Activated CD4-positive, alpha-beta T cell treated with anti-CD3 and anti-CD28 coated beads, Interleukin-2, amount 50 U/mL, for 24 hours (primary cell): ENCODE data around the gene PRAMEF14.
A peak's percentile ranks its signal among the peaks of the same experiment; 100 is the strongest.
"Not testable (repeated sequence)": the region's sequence is repeated elsewhere in the genome, so short reads cannot be mapped to it uniquely, and the experiment has no call there.

ENCODE experiments used
- DNase-seq, 2 donors: peaks; one replicate each; pipeline ENCODE4 v3.0.0-alpha.2; 2020; ENCODE audit warnings: low read depth in 1 of 2, low spot score in 1 of 2

Gene PRAMEF14, protein sequence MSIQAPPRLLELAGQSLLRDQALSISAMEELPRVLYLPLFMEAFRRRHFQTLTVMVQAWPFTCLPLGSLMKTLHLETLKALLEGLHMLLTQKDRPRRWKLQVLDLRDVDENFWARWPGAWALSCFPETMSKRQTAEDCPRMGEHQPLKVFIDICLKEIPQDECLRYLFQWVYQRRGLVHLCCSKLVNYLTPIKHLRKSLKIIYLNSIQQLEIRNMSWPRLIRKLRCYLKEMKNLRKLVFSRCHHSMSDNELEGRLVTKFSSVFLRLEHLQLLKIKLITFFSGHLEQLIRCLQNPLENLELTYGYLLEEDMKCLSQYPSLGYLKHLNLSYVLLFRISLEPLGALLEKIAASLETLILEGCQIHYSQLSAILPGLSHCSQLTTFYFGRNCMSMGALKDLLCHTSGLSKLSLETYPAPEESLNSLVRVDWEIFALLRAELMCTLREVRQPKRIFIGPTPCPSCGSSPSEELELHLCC

DNA sequence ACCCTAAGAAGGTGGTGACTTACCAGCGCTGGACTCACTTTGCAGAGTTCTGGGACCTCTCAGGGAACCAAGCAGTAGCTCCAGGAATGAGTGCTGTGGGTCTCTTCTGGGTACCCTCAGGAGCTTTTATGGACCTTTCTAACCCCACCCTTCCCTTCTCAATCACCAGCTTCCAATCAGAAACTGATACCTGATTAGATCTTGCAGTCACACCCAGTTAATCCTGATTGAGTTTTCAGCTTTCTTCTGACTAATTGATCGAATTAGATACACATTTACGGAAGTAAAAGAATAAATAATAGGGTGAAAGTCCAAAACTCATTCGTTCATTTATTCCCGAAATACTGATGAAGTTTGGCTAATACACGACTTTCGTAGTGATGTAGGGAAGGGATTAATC lies at the start of gene PRAMEF14:
Gene PRAMEF14, minus strand, starts transcription at position 101 of the 400 bp plus-strand sequence. CDS start 1,820 bp downstream, outside the sequence.
- not testable (repeated sequence) for DNase-seq

DNA sequence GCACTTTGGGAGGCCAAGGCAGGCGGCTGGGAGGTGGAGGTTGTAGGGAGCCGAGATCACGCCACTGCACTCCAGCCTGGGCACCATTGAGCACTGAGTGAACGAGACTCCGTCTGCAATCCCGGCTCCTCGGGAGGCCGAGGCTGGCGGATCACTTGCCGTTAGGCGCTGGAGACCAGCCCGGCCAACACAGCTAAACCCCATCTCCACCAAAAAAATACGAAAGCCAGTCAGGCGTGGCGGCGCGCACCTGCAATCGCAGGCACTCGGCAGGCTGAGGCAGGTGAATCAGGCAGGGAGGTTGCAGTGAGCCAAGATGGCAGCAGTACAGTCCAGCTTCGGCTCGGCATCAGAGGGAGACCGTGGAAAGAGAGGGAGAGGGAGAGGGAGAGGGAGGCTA lies 48.4 kb upstream of the PRAMEF14 start:
- not testable (repeated sequence) for DNase-seq

DNA sequence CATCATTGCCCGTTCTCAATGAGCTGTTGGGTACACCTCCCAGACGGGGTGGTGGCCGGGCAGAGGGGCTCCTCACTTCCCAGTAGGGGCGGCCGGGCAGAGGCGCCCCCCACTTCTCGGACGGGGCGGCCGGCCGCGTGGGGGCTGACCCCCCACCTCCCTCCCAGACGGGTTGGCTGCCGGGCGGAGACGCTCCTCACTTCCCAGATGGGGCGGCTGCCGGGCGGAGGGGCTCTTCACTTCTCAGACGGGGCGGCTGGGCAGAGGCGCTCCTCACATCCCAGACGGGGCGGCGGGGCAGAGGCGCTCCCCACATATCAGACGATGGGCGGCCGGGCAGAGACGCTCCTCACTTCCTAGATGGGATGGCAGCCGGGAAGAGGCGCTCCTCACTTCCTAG lies 47.8 kb upstream of the PRAMEF14 start:
- not testable (repeated sequence) for DNase-seq

DNA sequence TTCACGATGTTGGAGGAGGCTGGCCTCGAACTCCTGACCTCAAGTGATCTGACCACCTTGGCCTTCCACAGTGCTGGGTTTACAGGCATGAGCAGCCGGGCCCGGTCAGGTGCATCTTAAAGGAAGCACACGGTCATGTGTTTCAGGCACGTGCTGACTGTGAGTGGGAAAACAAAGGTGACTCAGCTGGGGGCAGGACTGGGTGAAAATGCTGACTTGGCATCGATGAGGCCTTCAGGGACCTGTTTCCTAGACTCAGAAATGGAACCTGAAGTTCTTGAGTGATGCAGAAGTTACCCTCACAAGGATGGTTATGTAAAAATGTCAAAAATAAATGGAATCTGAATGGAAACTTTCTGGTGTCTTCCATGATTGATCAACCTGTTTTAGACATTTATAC lies 46.1 kb upstream of the PRAMEF14 start:
- DNase-seq: not testable (repeated sequence)

DNA sequence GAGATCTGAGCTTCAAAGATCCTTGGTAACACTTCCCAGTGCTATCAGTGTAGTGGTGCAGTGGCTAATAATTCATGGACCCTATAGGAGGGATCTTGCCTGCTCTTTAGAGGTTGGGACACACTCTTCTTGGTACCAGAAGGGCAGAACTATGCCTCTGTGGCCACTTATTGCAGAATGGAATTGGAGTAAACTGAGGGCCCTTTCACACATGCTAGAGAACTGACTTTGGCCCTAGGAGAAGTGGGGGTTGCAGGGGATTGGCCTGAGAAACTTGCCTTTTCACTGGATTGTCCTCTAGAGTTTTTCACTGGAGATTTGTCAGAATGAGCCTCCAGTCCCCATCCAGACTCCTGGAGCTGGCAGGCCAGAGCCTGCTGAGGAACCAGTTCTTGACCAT lies 42.4 kb upstream of the PRAMEF14 start, which contains the start of gene PRAMEF17:
Gene PRAMEF17, plus strand, starts transcription at position 301 of the 400 bp plus-strand sequence. Its CDS starts 26 bp downstream, at position 327.
- not testable (repeated sequence) for DNase-seq

DNA sequence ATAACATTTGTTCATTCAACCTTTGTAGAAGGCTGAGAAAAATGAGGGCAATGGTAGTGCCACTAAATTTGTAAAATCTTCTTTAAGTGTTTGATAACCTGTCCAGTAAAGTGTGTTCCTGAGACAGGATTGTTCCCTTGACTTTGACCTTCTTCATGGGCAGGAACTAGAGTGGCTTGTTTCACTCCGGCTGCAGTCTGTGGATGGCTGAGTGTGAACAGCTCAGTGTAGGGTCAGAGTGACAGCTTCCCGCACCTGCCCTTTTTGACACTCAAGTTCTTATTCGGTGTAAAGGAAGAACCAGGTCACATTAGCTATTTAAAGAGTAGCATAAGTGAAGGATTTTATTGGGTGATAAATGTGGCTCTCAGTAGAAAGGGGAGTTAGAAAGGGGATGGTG lies 33.4 kb upstream of the PRAMEF14 start:
- not testable (repeated sequence) for DNase-seq

DNA sequence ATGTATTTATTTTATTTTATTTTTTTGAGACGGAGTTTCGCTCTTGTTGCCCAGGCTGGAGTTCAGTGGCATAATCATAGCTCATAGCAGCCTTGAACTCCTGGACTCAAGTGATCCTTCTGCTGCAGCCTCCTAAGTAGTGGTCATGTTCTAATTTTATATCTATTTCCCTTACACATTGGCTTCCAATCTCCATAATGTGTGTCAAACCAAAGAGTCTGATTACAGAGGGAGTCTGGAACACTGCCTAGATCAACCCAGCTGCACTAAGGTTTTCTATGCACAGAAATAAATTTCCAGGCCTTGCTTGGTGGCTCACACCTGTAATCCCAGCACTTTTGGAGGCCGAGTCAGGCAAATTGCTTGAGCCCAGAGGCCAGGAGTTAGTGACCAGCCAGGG lies 32.0 kb upstream of the PRAMEF14 start:
- DNase-seq: not testable (repeated sequence)

DNA sequence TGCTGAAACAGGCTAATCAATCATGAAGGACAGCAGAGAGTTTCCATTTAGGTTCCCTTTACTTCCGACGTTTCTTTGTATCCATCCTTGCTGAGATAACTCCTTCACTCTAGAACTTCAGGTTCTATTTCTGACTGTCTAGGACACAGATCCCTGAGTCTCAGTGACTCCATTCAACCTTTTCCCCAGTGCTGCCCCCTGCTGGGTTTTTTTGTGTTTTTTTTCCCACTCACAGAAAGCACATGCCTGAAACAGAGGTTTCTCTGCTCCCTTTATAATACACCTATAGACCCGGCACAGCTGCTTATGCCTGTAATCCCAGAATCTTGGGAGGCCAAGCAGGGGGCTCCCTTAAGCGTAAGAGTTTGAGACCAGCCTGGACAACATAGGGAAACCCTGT lies 21.6 kb upstream of the PRAMEF14 start:
- DNase-seq: peak in 1 of 2 donors; percentile 3

DNA sequence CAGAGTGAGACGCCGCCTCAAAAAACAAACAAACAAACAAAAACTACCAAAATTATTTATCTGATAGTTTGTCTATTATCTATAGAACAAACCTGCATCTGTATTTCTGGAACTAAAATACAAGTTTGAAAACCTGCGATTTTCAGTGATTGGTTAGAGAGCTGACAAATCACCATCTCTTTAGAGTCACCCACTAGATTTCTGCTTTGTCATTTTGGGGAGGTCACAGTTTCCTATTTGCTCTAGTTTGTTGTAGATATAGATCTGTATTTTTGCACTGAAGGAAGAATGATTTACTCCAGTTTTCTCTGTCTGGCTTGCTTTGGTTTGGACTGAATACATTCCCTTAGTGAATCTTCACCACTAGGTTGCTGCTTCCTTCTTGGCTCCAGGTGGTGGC lies 19.6 kb upstream of the PRAMEF14 start:
- DNase-seq: not testable (repeated sequence)

DNA sequence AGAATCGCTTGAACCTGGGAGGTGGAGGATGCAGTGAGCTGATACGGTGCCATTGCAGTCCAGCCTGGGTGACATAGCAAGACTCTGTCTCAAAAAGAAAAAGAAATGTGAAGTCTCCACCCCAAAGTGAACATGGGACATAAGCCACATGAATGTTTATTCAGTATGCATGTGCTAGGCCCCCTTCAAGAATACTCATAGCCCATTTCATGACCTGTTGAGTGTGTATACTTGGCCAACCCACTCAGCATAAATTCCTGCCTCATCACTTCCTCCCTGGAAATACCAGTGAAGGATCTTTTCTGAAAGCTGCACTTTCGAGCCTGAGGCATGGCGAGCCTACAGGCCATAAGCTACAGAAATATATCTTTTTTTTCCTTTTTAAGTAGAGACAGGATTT lies 18.0 kb upstream of the PRAMEF14 start:
- not testable (repeated sequence) for DNase-seq

DNA sequence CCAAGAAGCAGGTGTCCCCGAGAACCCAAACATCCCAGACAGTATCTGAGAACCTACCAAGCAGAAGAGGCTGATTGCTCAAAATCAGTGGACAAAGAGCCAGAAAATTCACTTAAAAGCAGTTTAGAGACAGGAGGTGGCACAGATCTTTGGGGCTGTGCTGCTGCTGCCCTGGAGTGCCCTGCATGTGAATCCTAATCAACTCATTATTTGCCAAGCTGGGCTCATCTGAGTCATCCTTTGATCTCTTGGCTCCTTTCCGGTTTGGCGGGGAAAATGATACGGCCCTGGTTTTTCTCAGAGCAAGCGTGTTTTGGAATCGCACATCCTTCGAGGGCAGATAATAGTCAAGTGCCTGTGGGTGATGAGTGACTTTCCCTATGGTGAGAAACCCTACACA lies 15.4 kb upstream of the PRAMEF14 start:
- not testable (repeated sequence) for DNase-seq

DNA sequence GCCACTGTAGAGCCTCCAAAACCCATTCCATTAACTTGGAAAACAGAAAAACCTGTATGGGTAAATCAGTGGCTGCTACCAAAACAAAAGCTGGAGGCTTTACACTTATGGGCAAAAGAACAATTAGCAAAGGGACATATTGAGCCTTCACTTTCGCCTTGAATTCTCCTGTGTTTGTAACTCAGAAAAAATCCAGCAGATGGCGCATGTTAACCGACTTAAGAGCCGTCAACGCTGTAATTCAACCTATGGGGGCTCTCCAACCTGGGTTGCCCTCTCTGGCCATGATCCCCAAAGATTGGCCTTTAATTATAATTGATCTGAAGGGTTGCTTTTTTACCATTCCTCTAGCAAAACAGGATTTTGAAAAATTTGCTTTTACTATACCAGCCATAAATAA lies 9.8 kb upstream of the PRAMEF14 start:
- peak in 1 of 2 donors; percentile 28 for DNase-seq

DNA sequence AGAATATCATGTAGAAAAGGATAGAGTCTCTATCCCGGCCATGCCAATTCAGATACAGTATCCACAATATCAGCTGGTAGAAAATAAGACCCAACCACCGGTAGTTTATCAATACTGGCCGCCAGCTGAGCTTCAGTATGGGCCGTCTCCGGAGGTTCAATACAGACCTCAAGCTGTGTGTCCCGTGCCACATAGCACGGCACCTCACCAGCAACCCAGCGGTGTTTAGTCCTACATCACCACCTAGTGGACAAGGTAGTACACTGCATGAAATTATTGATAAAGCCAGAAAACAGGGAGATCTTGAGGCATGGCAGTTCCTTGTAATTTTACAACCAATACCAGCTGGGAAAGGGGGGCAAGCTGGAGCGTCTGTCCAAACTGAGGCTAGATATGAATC lies 7.5 kb upstream of the PRAMEF14 start:
- not testable (repeated sequence) for DNase-seq

DNA sequence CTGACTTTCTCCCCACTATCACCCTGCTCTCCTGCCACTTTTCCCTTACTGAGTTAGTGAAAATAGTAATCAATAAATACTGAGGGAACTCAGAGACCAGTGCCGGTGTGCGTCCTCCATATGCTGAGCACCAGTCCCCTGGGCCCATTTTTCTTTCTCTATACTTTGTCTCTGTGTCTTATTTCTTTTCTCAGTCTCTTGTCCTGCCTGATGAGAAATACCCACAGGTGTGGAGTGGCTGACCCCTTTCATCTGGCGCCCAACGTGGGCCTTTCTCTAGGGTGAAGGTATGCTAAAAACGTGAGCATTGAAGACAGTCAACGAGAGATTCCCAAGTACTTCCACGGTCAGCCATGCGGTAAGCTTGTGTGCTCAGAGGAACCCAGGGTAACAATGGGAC lies 6.5 kb upstream of the PRAMEF14 start:
- not testable (repeated sequence) for DNase-seq

DNA sequence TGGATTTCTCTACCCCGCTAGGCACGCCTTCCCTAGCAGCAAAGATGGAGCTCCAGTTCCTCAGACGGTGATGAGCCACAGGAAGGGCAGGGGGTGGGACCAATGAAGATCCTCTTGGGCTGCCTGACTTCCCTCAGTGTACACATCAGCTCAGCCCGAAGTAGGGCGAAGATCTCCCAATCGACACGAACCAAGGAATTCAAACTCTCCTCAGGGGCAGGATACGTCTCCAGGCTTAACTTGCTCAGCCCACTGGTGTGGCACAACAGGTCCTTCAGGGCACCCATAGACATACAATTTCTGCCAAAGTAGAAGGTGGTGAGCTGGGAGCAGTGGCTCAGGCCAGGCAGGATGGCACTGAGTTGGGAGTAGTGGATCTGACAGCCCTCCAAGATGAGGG lies 4.4 kb downstream of the PRAMEF14 start:
- DNase-seq: not testable (repeated sequence)

DNA sequence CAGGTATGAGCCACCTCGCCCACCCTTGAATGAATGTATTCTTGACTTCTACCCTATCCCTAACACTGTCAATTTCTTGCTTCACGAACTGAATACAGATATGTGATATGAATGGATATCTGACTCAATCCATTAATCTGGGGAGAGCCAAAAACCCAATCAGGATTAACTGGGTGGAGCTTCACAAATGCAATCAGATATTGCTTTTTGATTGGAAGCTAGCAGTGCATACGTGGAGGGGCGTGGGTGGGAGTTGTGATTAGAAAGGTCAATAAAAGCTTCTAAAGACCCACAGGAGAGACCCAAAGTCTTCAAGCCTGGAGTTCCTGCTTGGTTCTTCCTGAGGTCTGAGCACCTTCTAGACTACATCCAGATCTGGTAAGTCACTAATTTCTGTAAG lies 31.7 kb downstream of the PRAMEF14 start, which contains the start of gene PRAMEF15:
Gene PRAMEF15, plus strand, starts transcription at position 301 of the 400 bp plus-strand sequence. CDS start 2,827 bp downstream, outside the sequence.
- DNase-seq: not testable (repeated sequence)

DNA sequence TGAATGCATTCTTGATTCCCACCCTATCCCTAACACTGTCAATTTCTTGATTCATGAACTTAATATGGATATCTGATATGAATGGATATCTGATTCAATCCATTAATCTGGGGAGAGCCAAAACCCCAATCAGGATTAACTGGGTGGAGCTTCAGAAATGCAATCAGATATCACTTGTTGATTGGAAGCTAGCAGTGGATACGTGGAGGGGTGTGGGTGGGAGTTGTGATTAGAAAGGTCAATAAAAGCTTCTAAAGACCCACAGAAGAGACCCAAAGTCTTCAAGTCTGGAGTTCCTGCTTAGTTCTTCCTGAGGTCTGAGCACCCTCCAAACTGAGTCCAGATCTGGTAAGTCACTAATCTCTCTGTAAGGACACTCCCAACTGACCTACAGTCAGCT lies 43.7 kb downstream of the PRAMEF14 start, which contains the start of gene PRAMEF33:
Gene PRAMEF33, plus strand, starts transcription at position 301 of the 400 bp plus-strand sequence. CDS start 2,416 bp downstream, outside the sequence.
- not testable (repeated sequence) for DNase-seq

DNA sequence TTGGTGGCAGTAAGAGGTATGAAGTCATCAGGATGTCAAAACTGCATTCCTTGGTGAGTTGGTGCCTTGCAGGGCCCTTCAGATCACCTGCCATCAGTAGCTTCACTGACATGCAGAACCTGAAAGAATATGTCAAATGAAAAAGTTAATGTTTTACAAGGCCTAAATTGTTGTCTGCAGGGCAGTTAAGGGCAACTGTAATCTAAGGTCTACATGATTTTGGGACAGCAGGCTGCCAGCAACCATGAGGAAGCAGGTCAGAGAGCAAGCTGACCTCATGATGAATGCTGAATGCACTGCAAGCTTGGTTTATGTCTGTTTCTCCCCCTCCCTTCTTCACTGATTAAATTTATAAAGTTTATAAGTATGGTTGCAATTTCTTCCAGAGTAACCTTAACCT lies 44.7 kb downstream of the PRAMEF14 start:
- not testable (repeated sequence) for DNase-seq

DNA sequence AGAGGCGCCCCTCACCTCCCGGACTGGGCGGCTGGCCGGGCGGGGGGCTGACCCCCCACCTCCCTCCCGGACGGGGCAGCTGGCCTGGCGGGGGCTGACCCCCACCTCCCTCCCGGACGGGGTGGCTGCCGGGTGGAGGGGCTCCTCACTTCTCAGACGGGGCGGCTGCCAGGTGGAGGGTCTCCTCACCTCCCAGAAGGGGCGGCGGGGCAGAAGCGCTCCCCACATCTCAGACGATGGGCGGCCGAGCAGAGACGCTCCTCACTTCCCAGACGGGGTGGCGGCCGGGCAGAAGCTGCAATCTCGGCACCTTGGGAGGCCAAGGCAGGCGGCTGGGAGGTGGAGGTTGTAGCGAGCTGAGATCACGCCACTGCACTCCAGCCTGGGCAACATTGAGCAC lies 48.2 kb downstream of the PRAMEF14 start:
- DNase-seq: not testable (repeated sequence)

DNA sequence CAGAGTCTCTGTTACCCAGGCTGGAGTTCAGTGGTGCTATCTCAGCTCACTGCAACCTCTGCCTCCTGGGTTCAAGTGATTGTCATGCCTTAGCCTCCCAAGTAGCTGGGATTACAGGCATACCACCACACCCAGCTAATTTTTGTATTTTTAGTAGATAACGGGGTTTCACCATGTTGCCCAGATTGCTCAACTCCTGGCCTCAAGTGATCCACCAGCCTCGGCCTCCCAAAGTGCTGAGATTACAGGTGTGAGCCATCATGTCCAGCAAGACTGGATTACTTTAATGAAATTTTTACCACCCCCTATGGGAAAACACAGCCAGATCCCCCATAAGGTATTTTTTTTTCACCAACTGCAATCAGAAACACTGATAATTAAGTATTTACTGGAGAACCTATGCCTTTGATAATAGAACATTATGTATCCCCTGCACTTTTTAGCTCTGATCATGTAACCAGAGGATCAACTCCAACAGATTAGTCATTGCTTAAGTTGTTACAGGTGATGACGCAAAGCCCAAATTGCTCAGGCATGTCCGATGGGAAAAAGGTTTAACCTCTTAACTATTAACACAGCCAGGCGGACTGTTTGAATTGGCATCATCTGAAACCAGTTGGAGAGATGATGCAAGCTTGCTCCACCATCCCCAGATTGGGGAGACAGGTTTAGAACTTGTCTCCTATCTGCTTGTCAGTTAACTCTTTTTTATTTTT lies 49.6 kb downstream of the PRAMEF14 start:
- DNase-seq: not testable (repeated sequence)
